ENCODE data around the gene CNTN1.

DNA sequence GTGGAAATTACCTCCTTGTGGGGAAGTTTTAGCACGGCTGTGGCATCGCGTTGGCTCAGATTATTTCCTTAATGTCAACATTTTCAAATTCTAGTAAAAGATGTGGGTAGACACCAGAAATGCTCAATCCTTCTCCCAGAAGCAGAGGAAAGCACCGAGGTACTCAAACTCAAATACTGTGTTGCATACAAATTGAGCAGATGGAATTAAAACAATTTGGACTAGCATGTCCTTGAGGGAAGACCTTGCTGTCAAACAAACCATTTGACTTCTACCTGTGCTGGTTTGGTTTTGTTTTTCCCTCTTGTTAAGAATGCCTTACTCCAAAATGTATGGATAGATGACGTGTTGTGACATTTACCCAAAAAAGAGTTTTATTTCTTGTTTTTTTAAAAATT lies 136.4 kb downstream of the CNTN1 start:
- TF ChIP-seq, protein P1, sequence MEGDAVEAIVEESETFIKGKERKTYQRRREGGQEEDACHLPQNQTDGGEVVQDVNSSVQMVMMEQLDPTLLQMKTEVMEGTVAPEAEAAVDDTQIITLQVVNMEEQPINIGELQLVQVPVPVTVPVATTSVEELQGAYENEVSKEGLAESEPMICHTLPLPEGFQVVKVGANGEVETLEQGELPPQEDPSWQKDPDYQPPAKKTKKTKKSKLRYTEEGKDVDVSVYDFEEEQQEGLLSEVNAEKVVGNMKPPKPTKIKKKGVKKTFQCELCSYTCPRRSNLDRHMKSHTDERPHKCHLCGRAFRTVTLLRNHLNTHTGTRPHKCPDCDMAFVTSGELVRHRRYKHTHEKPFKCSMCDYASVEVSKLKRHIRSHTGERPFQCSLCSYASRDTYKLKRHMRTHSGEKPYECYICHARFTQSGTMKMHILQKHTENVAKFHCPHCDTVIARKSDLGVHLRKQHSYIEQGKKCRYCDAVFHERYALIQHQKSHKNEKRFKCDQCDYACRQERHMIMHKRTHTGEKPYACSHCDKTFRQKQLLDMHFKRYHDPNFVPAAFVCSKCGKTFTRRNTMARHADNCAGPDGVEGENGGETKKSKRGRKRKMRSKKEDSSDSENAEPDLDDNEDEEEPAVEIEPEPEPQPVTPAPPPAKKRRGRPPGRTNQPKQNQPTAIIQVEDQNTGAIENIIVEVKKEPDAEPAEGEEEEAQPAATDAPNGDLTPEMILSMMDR (IDR thresholded peaks at IDR 0.05), result no peak
- no peak for TF ChIP-seq POLR2A (IDR thresholded peaks at IDR 0.05)

Data from prostate gland (tissue), 2 donors.